ENCODE data around the gene ZNF417.

- TF ChIP-seq CTCF (IDR thresholded peaks at IDR 0.05), result no peak
- TF ChIP-seq POLR2A (IDR thresholded peaks at IDR 0.05), result no peak
These were observed 29.9 kb upstream of the ZNF417 start for GRCh38 chr19:57946316-57946715.
